B cell (primary cell): ENCODE results near the gene SAMD10. TPM values are rescaled to one million over a fixed set of nuclear protein-coding genes. Genes with fewer than 3 reads are reported as not detected.

Experiments used
- ATAC-seq: fragments of 200-7000 bp; cut with Tn5 transposase; one replicate; pipeline ENCODE4 v1.10.0; 2021; ENCODE audit warnings: low read depth, mild to moderate bottlenecking, moderate number of reproducible peaks, moderate library complexity
- CTCF ChIA-PET: fragments of 350-600 bp; sonication (Branson Sonifier 250); formaldehyde crosslinking; loops from one replicate; lab custom pipeline; 2021; ENCODE audit warnings: antibody characterized with exemption, inconsistent platforms; lab: Charles Lee
- POLR2A ChIA-PET: fragments of 350-600 bp; sonication (Branson Sonifier 250); formaldehyde crosslinking; loops from one replicate; lab custom pipeline; 2021; ENCODE audit warnings: antibody characterized with exemption; lab: Charles Lee
- DNase-seq: peaks from one replicate; pipeline ENCODE4 v3.0.0; 2013
- H2AFZ ChIP-seq: 2 replicates; pipeline ENCODE4 v1.6.1; 2012; ENCODE audit warnings: mild to moderate bottlenecking, low read depth, low read length; ENCODE audit not compliant: insufficient read depth, poor library complexity, severe bottlenecking
- H3K27ac ChIP-seq, 2 donors: 1 replicate in 1 of 2; 2 replicates in 1 of 2; pipeline ENCODE4 v1.5.1; 2012 to 2013; ENCODE audit warnings: low read length in 2 of 2, mild to moderate bottlenecking in 2 of 2, moderate library complexity in 1 of 2
- H3K27me3 ChIP-seq, 4 experiments: fragments of 200-600 bp in 1 of 4; sonication (generic) in 1 of 4; replicated peaks in 1 of 4; 1 replicate in 2 of 4; 2 replicates in 2 of 4; pipeline versions ENCODE4 v1.6.1 to v1.7.0; 2013 to 2016; ENCODE audit warnings: low read length in 3 of 4, mild to moderate bottlenecking in 2 of 4, mixed read lengths in 1 of 4, moderate library complexity in 1 of 4; ENCODE audit not compliant: insufficient read depth in 4 of 4, control insufficient read depth in 3 of 4; ENCODE audit errors: control extremely low read depth in 1 of 4
- H3K36me3 ChIP-seq, 2 experiments: replicated peaks in 1 of 2; 1 replicate in 1 of 2; 2 replicates in 1 of 2; pipeline versions ENCODE4 v1.6.1 to v1.7.1; 2013; ENCODE audit warnings: low read length in 1 of 2; ENCODE audit not compliant: insufficient read depth in 2 of 2, control insufficient read depth in 1 of 2; ENCODE audit errors: control extremely low read depth in 1 of 2, extremely low read depth in 1 of 2
- H3K4me1 ChIP-seq, 2 donors: fragments of 200-600 bp in 1 of 2; sonication (generic) in 1 of 2; 1 replicate in 1 of 2; 2 replicates in 1 of 2; pipeline versions ENCODE4 v1.5.1 to v1.6.1; 2013 to 2017; ENCODE audit warnings: low read length in 2 of 2; ENCODE audit not compliant: control insufficient read depth in 2 of 2, insufficient read depth in 2 of 2
- H3K4me2 ChIP-seq: replicated peaks from 2 replicates; pipeline ENCODE3; 2012; ENCODE audit warnings: mild to moderate bottlenecking, low read depth, low read length; ENCODE audit not compliant: poor library complexity, severe bottlenecking
- H3K4me3 ChIP-seq, 5 experiments: fragments of 200-600 bp in 1 of 5; sonication (generic) in 1 of 5; 1 replicate in 3 of 5; 2 replicates in 2 of 5; pipeline versions ENCODE4 v1.5.1 to v1.7.0; 2011 to 2016; ENCODE audit warnings: low read length in 4 of 5, mild to moderate bottlenecking in 4 of 5, low read depth in 2 of 5, control low read depth in 1 of 5, moderate library complexity in 1 of 5; ENCODE audit not compliant: insufficient read depth in 1 of 5; ENCODE audit errors: control extremely low read depth in 1 of 5, extremely low read depth in 1 of 5
- H3K79me2 ChIP-seq: fragments of 200-600 bp; sonication (generic); one replicate; pipeline ENCODE4 v1.6.0; 2016; ENCODE audit warnings: low read length; ENCODE audit not compliant: control insufficient read depth, insufficient read depth
- H3K9ac ChIP-seq: fragments of 200-600 bp; sonication (generic); 2 replicates; pipeline ENCODE4 v1.6.1; 2017; ENCODE audit warnings: mild to moderate bottlenecking, low read length, moderate library complexity
- H3K9me3 ChIP-seq, 3 donors: one replicate each; pipeline versions ENCODE4 v1.6.1 to v1.7.1; 2013; ENCODE audit warnings: low read length in 2 of 3; ENCODE audit not compliant: control insufficient read depth in 2 of 3, insufficient read depth in 1 of 3; ENCODE audit errors: control extremely low read depth in 1 of 3
- H4K20me1 ChIP-seq: 2 replicates; pipeline ENCODE4 v1.6.0; 2012; ENCODE audit warnings: mild to moderate bottlenecking, low read length; ENCODE audit not compliant: insufficient read depth, control insufficient read depth, poor library complexity, severe bottlenecking
- H3K27ac Mint-ChIP-seq: one replicate; pipeline ENCODE4 v1.8.0; 2021; ENCODE audit warnings: mixed read lengths
- H3K27me3 Mint-ChIP-seq: one replicate; pipeline ENCODE4 v1.8.0; 2021; ENCODE audit warnings: mixed read lengths
- H3K4me1 Mint-ChIP-seq: one replicate; pipeline ENCODE4 v1.8.0; 2021; ENCODE audit warnings: mixed read lengths
- H3K4me3 Mint-ChIP-seq: one replicate; pipeline ENCODE4 v1.8.0; 2021; ENCODE audit warnings: mixed read lengths
- H3K9me3 Mint-ChIP-seq: one replicate; pipeline ENCODE4 v1.8.0; 2022; ENCODE audit warnings: mixed read lengths; ENCODE audit not compliant: insufficient read depth
- EZH2 ChIP-seq: IDR thresholded peaks from 2 replicates; pipeline ENCODE4 v1.6.1; 2012; ENCODE audit warnings: borderline replicate concordance, low read depth, mild to moderate bottlenecking, moderate library complexity, low read length; ENCODE audit not compliant: insufficient read depth, poor library complexity, severe bottlenecking
- WGBS: methylation state at CpG from one replicate; pipeline ENCODE4 v1.1.5; 2013; ENCODE audit warnings: missing lambda C conversion rate; ENCODE audit not compliant: insufficient coverage; 5-methylcytosine and 5-hydroxymethylcytosine counted together
- intact Hi-C: fragments of 100-400 bp; cut with micrococcal nuclease; formaldehyde crosslinking; loops from one replicate; pipeline ENCODE4 v1.10.0; 2022
- polyA plus RNA-seq: library from polyadenylated mRNA; depleted of rRNA; stranded (reverse); fragments of >200 nt; gene quantifications from 2 replicates; pipeline ENCODE4 v1.2.3, GENCODE V29; 2012
- total RNA-seq, 2 donors: library from RNA; stranded (reverse); fragments of 120-200 nt in 1 of 2; gene quantifications; 1 replicate in 1 of 2; 2 replicates in 1 of 2; pipeline versions ENCODE4 v1.2.3 to v1.2.4, GENCODE V29; 2013 to 2022
- TF ChIP-seq, protein P1 (sequence below): fragments of 200-600 bp; IDR thresholded peaks from one replicate; pipeline ENCODE4 v1.8.0; 2022; ENCODE audit warnings: antibody characterized with exemption, mild to moderate bottlenecking

Gene SAMD10
- total and polyA plus RNA-seq, 2 donors (not counting 1 experiment from before 2014, with no cell fraction given), result 12.7 to 34.2 TPM

DNA sequence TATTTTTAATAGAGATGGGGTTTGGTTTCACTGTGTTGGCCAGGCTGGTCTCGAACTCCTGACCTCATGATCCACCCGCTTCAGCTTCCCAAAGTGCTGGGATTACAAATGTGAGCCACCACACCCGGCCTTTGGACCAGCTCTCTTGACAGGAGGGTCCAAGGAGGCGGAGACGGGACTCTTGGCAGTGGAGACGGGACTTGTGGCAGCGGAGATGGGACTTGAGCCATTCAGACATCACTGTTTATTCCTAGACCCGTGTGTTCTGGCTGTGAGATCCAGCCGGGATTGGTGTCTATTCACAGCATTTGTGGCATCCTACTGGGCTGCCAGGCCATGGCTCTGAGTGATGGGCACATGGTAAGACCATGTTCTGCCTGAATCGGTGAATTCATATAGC, 27.0 kb upstream of the SAMD10 start:
- Histone ChIP-seq H3K4me2 (no peak overlapping the region), H4K20me1 (peaks cover 73% of the 10 kb centered on the region), H3K9me3 (peaks cover 0 to 12% (median 0%) of the 10 kb centered on the region in 3 donors), H3K27me3 (no peaks in the 10 kb centered on the region), H3K4me3 (no peak overlapping the region), H3K4me1 (peaks cover 0 to 6% of the 10 kb centered on the region in 2 donors), H3K79me2 (peaks cover 59% of the 10 kb centered on the region), H2AFZ (no peak overlapping the region), H3K27ac (no peak overlapping the region), H3K36me3 (peaks cover 3 to 73% of the 10 kb centered on the region in 2 experiments), H3K9ac (no peak overlapping the region)
- Mint-ChIP-seq H3K4me1 (peaks cover 6% of the 10 kb centered on the region), H3K27me3 (no peaks in the 10 kb centered on the region), H3K9me3 (no peaks in the 10 kb centered on the region), H3K4me3 (no peak overlapping the region), H3K27ac (no peak overlapping the region)
- WGBS, result 99% methylated on average over 10 of the region's 10 CpGs
- no peak for ATAC-seq
- intact Hi-C loops, result no loop called here
- no peak for TF ChIP-seq EZH2
- TF ChIP-seq, protein P1, sequence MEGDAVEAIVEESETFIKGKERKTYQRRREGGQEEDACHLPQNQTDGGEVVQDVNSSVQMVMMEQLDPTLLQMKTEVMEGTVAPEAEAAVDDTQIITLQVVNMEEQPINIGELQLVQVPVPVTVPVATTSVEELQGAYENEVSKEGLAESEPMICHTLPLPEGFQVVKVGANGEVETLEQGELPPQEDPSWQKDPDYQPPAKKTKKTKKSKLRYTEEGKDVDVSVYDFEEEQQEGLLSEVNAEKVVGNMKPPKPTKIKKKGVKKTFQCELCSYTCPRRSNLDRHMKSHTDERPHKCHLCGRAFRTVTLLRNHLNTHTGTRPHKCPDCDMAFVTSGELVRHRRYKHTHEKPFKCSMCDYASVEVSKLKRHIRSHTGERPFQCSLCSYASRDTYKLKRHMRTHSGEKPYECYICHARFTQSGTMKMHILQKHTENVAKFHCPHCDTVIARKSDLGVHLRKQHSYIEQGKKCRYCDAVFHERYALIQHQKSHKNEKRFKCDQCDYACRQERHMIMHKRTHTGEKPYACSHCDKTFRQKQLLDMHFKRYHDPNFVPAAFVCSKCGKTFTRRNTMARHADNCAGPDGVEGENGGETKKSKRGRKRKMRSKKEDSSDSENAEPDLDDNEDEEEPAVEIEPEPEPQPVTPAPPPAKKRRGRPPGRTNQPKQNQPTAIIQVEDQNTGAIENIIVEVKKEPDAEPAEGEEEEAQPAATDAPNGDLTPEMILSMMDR, result no peak
- ChIA-PET POLR2A (no interaction called here), CTCF (no interaction called here)
- DNase-seq, result no peak

DNA sequence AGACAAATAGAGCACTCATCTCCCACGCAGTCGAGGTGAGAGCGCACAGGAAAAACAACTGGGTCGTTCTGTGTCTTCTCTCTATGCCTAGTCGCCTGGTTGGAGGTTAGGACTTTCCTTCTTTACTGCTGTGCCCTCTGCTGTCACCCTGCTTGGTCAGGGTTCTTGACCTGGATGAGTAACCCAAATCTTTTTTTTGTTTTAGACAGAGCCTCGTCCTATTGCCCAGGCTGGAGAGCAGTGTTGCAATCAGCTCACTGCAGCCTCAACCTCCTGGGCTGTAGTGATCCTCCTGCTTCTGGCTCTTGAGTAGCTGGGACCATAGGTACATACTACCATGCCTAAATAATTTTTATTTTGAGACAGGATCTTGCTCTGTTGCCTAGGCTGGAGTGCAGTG, 26.0 kb upstream of the SAMD10 start:
- intact Hi-C loops, result no loop called here
- H3K27ac Mint-ChIP-seq, result no peak overlapping the region
- ChIA-PET POLR2A (no interaction called here), CTCF (no interaction called here)
- H3K9me3 Mint-ChIP-seq, result no peaks in the 10 kb centered on the region
- no peak overlapping the region for H3K4me3 Mint-ChIP-seq
- DNase-seq (no peak), ATAC-seq (no peak)
- H3K27me3 Mint-ChIP-seq, result no peaks in the 10 kb centered on the region
- peaks cover 0 to 5% (median 0%) of the 10 kb centered on the region in 3 donors for H3K9me3 ChIP-seq
- H4K20me1 ChIP-seq, result peaks cover 72% of the 10 kb centered on the region
- H3K4me1 Mint-ChIP-seq, result peaks cover 6% of the 10 kb centered on the region
- H3K79me2 ChIP-seq, result peaks cover 67% of the 10 kb centered on the region
- H3K9ac ChIP-seq, result no peak overlapping the region
- no peak overlapping the region for H3K4me3 ChIP-seq
- no peak for TF ChIP-seq EZH2
- TF ChIP-seq, protein P1, result no peak
- H3K27ac ChIP-seq, result no peak overlapping the region
- no peak overlapping the region for H3K4me2 ChIP-seq
- no peak overlapping the region for H2AFZ ChIP-seq
- no peaks in the 10 kb centered on the region for H3K27me3 ChIP-seq
- peaks cover 0 to 6% of the 10 kb centered on the region in 2 donors for H3K4me1 ChIP-seq
- H3K36me3 ChIP-seq, result peaks cover 3 to 72% of the 10 kb centered on the region in 2 experiments
- WGBS, result 90% methylated on average over 6 of the region's 6 CpGs
